GM19372 (cell line): Measurements from ENCODE around the gene EVX2.

ENCODE experiments used
- ATAC-seq: cut with Tn5 transposase; IDR thresholded peaks from one replicate; pipeline ENCODE4 v1.9.1; 2021; ENCODE audit warnings: mild to moderate bottlenecking, low read depth, moderate library complexity; ENCODE audit not compliant: unreplicated experiment

EVX2 gene

GRCh38 chr2:176083796-176084261 is at the start of gene EVX2:
TSS of gene EVX2 (minus strand) at chr2:176083962. CDS start at chr2:176083776, 186 bp downstream.
- no peak for ATAC-seq

- ATAC-seq, result no peak
These were observed 49.6 kb upstream of the EVX2 start for GRCh38 chr2:176133389-176133788.

DNA sequence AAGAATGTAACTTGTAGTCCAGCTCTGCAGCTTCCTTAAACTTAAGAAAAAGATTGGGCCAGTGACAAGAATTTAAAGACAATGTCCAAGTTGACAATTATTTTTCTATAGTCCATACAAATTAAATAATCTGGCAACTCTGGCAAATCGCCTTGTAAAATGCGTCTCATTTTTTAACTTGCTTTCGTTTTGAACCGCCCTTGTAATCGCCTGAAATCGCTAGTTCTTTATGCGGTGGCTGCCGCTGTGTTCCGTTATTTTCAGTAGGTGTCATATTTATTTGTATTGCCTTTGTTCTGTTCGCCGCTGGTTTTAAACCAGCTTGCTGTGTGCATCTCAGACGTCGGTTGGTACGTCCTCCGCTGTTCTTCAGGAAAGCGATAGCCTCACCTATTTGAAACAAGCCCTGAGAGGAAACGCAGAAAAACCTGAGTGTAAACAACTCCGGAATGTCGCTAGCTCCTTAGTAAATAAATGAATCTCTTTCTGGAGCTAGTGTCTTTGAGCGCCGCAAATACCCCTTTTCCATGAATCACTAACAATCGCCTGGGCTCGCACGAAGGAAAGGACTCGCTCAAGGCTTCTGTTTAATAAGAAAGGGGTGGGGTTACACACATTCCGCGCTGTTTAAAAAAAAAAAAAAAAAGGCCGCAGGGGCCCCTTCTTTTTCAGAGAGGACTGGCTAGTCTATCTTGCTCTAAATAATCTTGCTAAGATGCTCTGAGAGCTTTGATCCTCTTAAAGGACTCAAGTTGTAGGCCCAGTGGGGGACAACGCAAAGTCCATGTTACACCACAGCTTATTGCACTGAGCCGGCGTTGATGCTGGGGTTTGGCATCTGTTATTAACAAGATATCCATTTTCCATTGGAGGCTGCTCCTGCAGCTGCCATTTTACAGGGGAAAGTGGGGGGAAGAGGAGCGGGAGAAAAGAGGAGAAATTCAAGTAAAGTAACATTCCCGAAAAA is 48.7 kb upstream of the EVX2 start:
- ATAC-seq, result no peak

DNA sequence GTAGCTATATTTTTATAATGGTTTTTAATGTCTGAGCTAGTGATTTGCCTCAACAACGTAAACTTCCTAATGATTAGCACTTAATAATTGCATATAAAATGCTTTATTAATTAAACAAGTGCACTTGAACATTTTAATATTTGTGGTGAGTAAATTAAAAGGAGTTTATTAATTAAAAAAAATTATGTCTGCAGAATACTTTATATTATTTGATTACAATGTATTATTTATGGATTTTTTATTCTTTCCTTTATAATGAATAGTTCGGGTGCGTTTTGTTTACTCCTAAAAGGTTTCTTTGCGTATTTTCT is 48.0 kb upstream of the EVX2 start:
- ATAC-seq, result no peak

DNA sequence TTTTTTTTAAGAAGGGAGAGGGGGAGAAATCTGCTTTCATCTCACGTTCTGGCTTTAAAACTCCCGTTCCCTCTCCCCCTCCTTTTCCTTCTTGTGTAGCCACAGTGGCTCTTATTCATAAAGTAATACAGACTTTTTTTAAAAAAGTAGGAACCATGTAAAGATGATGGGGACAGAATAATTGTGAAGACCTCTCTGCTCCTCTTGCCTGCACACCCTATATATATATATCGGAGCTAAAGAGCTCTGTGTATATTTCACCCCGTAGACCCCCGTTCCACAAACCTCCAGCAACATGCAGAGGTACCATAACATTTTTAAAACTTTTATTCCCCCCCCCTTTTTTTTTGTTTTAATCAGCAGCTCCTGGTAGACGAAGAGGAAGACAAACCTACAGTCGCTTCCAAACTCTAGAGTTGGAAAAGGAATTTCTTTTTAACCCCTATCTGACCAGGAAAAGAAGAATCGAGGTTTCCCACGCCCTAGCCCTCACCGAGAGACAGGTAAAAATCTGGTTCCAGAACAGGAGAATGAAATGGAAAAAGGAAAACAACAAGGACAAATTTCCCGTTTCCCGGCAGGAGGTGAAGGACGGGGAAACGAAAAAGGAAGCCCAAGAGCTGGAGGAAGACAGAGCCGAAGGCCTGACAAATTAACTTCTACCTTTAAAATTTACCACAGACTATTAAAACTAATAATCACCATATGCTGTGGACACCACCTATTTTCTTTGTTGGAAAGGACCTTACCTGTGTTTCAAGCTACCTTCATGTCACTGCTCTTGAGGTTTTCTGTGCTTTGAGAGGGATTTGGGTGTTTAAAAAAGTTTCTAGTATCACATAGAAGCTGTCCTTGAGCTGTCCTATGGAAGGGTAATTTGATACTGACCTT is 47.4 kb upstream of the EVX2 start:
- ATAC-seq, result no peak

- no peak for ATAC-seq
These were observed 46.6 kb upstream of the EVX2 start for GRCh38 chr2:176130147-176130956.

DNA sequence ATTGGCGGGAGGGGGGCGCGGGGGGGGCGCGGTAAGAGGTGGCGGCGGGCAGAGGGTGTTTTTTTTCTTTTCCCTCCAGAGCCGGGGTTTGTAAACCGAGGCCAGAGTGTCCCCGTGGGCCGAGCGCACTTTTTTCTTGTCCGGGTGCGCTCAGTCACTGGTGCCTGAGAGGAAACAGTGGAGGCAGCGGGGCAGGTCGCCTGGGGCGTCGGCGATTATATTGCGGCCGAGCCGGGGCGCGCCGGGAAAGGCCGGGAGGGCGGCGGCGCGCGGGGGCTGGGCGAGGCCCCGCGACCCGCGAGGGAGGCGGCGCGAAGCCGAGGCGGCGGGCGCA is 46.0 kb upstream of the EVX2 start:
- ATAC-seq, result no peak

DNA sequence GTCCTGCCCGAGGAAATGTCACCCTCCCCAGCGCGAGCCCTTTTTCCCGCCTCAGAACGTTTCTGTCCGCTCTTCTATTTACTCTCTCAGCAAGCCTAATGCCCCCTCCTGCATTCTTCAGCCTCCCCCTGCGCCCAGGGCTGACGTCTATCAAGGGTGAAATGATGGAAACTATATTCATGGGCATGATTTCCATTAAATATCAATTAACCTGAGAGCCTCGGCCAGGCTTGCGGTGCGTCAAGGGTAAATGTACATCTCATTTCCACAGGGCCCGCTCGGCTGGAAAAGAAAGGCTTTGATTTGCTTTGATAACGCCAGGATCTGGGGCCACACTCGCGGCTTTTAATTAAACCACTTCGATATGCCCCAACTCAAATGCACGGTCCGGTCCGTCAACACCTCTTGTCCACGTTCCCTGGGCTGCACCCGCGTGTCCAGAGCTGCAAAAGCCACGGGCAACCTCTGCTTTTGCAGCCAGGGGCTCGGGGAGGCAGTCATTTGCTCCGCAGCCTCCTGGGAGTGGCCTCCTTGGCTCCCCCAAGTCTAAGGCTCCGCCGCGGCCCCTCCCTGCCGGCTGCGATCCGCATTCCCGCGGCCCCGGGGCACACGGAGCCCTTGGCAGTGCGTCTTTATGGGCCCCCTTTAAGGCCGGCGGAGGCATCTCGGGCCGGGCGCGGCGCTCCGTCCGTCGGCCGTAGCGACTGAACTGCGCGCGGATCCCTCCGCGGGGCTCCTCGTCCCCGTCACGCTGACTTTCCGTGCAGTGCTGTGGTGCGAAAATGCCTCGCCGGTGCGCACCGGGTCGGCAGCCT is 45.4 kb upstream of the EVX2 start, which contains the start of gene HOXD8:
TSS of gene HOXD8 (plus strand) at position 724 of the 815 bp plus-strand sequence. CDS start 662 bp downstream, outside the sequence.
- ATAC-seq, result no peak

DNA sequence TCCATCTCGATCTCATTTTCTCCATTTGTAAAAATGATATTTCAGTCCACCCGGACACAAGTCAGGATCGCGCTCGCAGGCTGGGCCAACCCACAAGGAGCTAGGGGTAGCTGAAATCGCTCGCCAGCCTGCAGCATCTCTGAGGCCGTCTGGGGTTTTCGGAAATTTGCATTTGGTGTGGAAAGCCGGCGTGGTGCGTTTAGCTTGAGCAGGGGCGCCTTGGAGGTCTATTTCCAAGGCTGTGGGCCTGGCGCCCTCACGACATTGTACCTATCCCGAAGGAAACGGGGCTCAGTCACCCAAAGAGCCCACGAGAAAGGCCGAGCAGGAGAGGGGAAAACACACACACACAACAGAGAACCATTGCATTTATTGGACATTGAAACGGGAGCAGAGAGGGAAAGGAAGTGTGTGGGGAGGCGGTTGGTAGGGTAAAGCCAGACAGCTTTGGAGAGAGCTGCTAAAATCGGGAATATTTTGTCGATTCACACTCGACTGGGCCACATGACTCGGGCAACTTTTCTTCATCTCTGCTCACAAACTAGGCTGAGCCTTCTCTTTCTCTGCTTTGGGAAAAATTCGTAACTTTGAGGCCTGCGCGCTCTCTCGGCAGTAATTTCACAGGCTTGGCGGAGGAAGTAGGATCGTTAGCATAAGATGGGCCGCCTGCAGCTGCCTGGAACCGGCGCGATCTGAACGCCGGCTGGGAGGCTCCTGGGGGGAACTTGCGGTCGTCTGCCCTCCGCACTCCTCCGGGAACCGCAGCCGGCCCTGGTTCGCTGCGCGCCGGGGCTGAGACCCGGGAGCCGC is 44.6 kb upstream of the EVX2 start:
- ATAC-seq, result no peak

GRCh38 chr2:176127774-176128072 is 44.0 kb upstream of the EVX2 start:
- ATAC-seq, result no peak

- ATAC-seq, result no peak
These were observed 43.4 kb upstream of the EVX2 start for GRCh38 chr2:176126929-176127773.

DNA sequence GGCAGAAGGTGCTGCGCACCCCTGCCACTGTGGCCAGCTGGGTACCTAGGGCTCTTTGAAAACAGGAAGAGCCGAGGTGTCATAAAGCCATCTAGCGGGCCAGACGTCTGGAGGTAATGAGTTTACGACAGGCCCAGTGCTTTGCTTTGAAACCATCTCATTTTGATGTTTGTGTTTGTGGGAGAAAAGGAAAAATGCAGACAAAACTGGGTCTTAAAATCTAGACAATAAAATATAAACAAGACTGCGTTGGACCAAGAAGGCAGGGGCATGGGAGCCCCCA is 42.0 kb upstream of the EVX2 start:
- no peak for ATAC-seq

- no peak for ATAC-seq
These were observed 41.4 kb upstream of the EVX2 start for GRCh38 chr2:176124947-176125771.

- no peak for ATAC-seq
These were observed 40.6 kb upstream of the EVX2 start for GRCh38 chr2:176124110-176124946.

GRCh38 chr2:176123411-176124109 is 39.8 kb upstream of the EVX2 start:
- ATAC-seq, result no peak
